ENCODE data around the gene KCND2. TPM values are rescaled to one million over a fixed set of nuclear protein-coding genes. Genes with fewer than 3 reads are reported as not detected.

KCND2 gene
- total RNA-seq, 1 experiment from 2014 or later = not detected

DNA sequence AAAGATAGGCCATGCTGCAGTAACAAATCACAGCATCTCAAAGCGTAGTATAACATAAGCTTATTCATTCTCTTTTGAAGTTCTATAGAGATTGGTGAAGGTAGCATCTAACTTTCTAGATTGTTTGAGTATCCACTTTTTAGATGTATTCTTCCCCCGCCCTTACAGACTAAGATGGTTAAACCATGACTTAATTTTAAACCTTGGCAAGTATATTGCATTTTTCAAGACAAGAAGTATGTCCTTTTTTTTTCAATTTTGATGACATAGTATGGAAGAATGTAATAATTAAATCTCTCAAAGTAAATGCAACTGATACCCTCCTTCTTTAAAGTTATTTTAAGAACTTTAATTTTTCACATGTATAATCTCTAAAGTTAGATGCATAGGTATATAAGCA, 190.0 kb downstream of the KCND2 start:
- Histone ChIP-seq H3K9me2 (replicated peaks; ENCODE audit: insufficient read depth, low read length) (no peaks in the 10 kb centered on the region), H4K20me1 (ENCODE audit: insufficient read depth, low read depth, low read length) (no peaks in the 10 kb centered on the region), H3K4me1 (ENCODE audit: low read length) (no peaks in the 10 kb centered on the region), H3K4me2 (ENCODE audit: low read depth, low read length, poor library complexity, severe bottlenecking) (no peak overlapping the region), H3K4me3 (ENCODE audit: low read length) (no peak overlapping the region), H2AFZ (ENCODE audit: low read length) (no peak overlapping the region), H3K9ac (ENCODE audit: low read length) (no peak overlapping the region), H3K79me2 (ENCODE audit: low read length) (no peaks in the 10 kb centered on the region), H3K27me3 (ENCODE audit: low read length) (no peaks in the 10 kb centered on the region), H3K9me3 (ENCODE audit: low read length) (no peaks in the 10 kb centered on the region; the same call in 1 of the 2 replicates), H3K36me3 (ENCODE audit: insufficient read depth, low read length) (no peaks in the 10 kb centered on the region), H3K27ac (ENCODE audit: low read length) (no peak overlapping the region)
- no peak for DNase-seq

DNA sequence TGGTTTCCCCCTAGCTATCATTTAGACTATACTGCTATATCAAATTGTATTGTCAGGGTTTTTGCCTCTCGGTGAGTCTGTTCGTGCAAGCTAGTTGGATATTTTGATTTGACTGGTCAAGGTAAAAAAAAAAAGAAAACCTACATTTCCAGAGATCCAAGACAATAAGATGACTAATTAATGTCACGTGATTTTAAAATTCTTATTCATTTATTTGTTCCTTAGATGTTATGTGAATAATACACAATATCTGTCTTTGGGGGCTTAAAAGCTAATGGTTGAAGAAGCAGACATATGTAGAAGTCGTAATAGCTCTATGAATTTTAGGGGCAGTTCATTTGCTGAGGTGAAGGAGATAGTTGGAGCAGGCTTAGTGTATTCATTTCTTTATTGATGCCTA, 191.1 kb downstream of the KCND2 start:
- no peak overlapping the region for H2AFZ ChIP-seq (ENCODE audit: low read length)
- H3K4me1 ChIP-seq (ENCODE audit: low read length) = no peaks in the 10 kb centered on the region
- peaks cover 4% of the 10 kb centered on the region; the same call in 1 of the 2 replicates for H3K9me3 ChIP-seq (ENCODE audit: low read length)
- H3K27ac ChIP-seq (ENCODE audit: low read length) = no peak overlapping the region
- H3K4me2 ChIP-seq (ENCODE audit: low read depth, low read length, poor library complexity, severe bottlenecking) = no peak overlapping the region
- no peaks in the 10 kb centered on the region for H3K36me3 ChIP-seq (ENCODE audit: insufficient read depth, low read length)
- H3K9me2 ChIP-seq (replicated peaks; ENCODE audit: insufficient read depth, low read length) = no peaks in the 10 kb centered on the region
- no peaks in the 10 kb centered on the region for H4K20me1 ChIP-seq (ENCODE audit: insufficient read depth, low read depth, low read length)
- H3K9ac ChIP-seq (ENCODE audit: low read length) = no peak overlapping the region
- DNase-seq = no peak
- no peaks in the 10 kb centered on the region for H3K27me3 ChIP-seq (ENCODE audit: low read length)
- H3K79me2 ChIP-seq (ENCODE audit: low read length) = no peaks in the 10 kb centered on the region
- H3K4me3 ChIP-seq (ENCODE audit: low read length) = no peak overlapping the region

DNA sequence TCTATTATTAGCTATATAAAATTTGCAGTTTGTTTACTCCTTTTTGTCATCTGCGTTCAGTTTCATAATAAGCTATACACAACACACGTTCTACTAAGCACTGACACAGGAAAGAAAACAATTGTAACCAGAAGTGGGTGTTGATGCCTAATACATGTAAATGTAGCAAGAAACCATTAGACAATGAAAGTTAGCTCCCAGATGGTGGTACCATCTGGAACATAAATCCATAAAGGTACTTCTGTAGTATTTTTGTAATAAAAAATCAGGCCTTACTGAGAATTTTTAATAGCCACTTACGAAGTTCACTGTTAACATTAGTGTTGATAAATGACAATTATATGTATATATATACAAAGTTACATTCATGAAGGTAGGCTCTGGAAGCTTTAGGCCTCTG, 194.7 kb downstream of the KCND2 start:
- Histone ChIP-seq H3K36me3 (ENCODE audit: insufficient read depth, low read length) (no peaks in the 10 kb centered on the region), H3K9ac (ENCODE audit: low read length) (no peak overlapping the region), H3K4me3 (ENCODE audit: low read length) (no peak overlapping the region), H4K20me1 (ENCODE audit: insufficient read depth, low read depth, low read length) (no peaks in the 10 kb centered on the region), H3K9me3 (ENCODE audit: low read length) (peaks cover 6% of the 10 kb centered on the region; the same call in 1 of the 2 replicates), H2AFZ (ENCODE audit: low read length) (no peak overlapping the region), H3K4me2 (ENCODE audit: low read depth, low read length, poor library complexity, severe bottlenecking) (no peak overlapping the region), H3K27ac (ENCODE audit: low read length) (no peak overlapping the region), H3K9me2 (replicated peaks; ENCODE audit: insufficient read depth, low read length) (no peaks in the 10 kb centered on the region; the same call in 1 of the 2 replicates), H3K79me2 (ENCODE audit: low read length) (no peaks in the 10 kb centered on the region), H3K4me1 (ENCODE audit: low read length) (no peaks in the 10 kb centered on the region), H3K27me3 (ENCODE audit: low read length) (no peaks in the 10 kb centered on the region)
- no peak for DNase-seq

DNA sequence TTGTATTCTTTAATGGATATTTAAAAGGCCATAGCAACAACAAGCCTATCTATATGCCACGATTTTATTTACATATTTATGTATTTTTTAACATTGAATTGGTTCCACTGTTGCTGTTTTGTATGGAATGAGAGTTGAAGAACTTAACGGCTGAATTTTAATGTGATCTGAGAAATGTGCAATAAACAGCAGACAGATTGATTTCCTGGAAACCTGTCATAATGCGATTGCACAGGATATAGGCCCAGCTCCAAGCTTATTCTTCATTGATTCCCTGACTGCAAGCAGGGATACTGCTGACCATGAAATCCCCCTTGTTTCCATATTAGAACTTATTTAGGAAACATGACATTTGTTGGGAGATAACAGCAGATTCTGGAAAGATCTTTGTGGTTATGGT, 195.6 kb downstream of the KCND2 start:
- Histone ChIP-seq H3K9ac (ENCODE audit: low read length) (no peak overlapping the region), H3K27ac (ENCODE audit: low read length) (no peak overlapping the region), H4K20me1 (ENCODE audit: insufficient read depth, low read depth, low read length) (no peaks in the 10 kb centered on the region), H2AFZ (ENCODE audit: low read length) (no peak overlapping the region), H3K79me2 (ENCODE audit: low read length) (no peaks in the 10 kb centered on the region), H3K4me3 (ENCODE audit: low read length) (no peak overlapping the region), H3K4me2 (ENCODE audit: low read depth, low read length, poor library complexity, severe bottlenecking) (no peak overlapping the region), H3K27me3 (ENCODE audit: low read length) (no peaks in the 10 kb centered on the region), H3K9me3 (ENCODE audit: low read length) (peaks cover 6% of the 10 kb centered on the region; the same call in 1 of the 2 replicates), H3K4me1 (ENCODE audit: low read length) (no peaks in the 10 kb centered on the region), H3K36me3 (ENCODE audit: insufficient read depth, low read length) (no peaks in the 10 kb centered on the region), H3K9me2 (replicated peaks; ENCODE audit: insufficient read depth, low read length) (no peaks in the 10 kb centered on the region; the same call in 1 of the 2 replicates)
- DNase-seq = no peak

DNA sequence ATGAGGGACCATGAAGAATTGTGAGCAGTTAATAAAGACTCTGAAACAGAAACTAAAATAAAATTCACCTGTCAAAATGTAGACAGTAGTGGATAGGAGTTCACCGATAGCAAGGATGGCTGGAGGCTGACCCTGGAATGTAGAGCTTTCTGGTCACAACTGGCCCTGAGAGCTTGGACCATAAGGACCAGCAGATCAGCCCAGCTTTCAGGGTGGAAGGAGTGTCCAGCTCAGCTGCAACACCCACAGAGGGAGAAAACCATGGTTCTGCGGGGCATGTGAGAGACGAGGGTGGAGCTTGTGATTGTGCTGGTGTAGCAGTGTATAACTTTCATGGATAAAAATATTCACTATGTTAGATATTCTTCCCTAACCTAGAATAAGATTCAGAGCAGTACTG, 199.9 kb downstream of the KCND2 start:
- Histone ChIP-seq H2AFZ (ENCODE audit: low read length) (no peak overlapping the region), H3K9me3 (ENCODE audit: low read length) (peaks cover 13% of the 10 kb centered on the region; the same call in 1 of the 2 replicates), H3K27ac (ENCODE audit: low read length) (no peak overlapping the region), H3K36me3 (ENCODE audit: insufficient read depth, low read length) (no peaks in the 10 kb centered on the region), H3K9ac (ENCODE audit: low read length) (no peak overlapping the region), H3K4me3 (ENCODE audit: low read length) (no peak overlapping the region), H3K4me1 (ENCODE audit: low read length) (no peaks in the 10 kb centered on the region), H4K20me1 (ENCODE audit: insufficient read depth, low read depth, low read length) (no peaks in the 10 kb centered on the region), H3K27me3 (ENCODE audit: low read length) (no peaks in the 10 kb centered on the region), H3K79me2 (ENCODE audit: low read length) (no peaks in the 10 kb centered on the region), H3K4me2 (ENCODE audit: low read depth, low read length, poor library complexity, severe bottlenecking) (no peak overlapping the region), H3K9me2 (replicated peaks; ENCODE audit: insufficient read depth, low read length) (no peaks in the 10 kb centered on the region; the same call in 1 of the 2 replicates)
- no peak for DNase-seq

DNA sequence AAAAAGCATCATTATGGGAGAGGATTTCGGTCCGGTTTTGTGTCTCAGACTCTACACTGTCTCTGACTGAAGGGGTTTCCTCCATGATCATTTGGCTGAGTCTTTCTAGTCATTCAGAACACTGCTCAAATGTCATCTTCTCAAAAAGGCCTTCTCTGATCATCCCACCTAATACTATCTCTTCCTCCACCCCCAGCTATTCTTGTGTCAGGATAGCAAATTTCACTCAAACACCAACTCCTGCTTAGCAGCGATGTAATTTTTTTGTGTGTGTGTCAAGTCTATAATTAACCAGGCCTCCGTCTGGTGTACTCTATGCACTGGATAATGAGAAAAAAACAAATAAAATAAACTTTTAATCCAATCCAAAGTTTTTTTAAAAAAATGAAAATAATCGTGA, 200.4 kb downstream of the KCND2 start:
- Histone ChIP-seq H3K9me3 (ENCODE audit: low read length) (peaks cover 13% of the 10 kb centered on the region; the same call in 1 of the 2 replicates), H2AFZ (ENCODE audit: low read length) (no peak overlapping the region), H3K27me3 (ENCODE audit: low read length) (no peaks in the 10 kb centered on the region), H3K9ac (ENCODE audit: low read length) (no peak overlapping the region), H3K79me2 (ENCODE audit: low read length) (no peaks in the 10 kb centered on the region), H3K4me3 (ENCODE audit: low read length) (no peak overlapping the region), H3K9me2 (replicated peaks; ENCODE audit: insufficient read depth, low read length) (no peaks in the 10 kb centered on the region; the same call in 1 of the 2 replicates), H3K4me2 (ENCODE audit: low read depth, low read length, poor library complexity, severe bottlenecking) (no peak overlapping the region), H3K4me1 (ENCODE audit: low read length) (no peaks in the 10 kb centered on the region), H3K27ac (ENCODE audit: low read length) (no peak overlapping the region), H3K36me3 (ENCODE audit: insufficient read depth, low read length) (no peaks in the 10 kb centered on the region), H4K20me1 (ENCODE audit: insufficient read depth, low read depth, low read length) (no peaks in the 10 kb centered on the region)
- DNase-seq = no peak

DNA sequence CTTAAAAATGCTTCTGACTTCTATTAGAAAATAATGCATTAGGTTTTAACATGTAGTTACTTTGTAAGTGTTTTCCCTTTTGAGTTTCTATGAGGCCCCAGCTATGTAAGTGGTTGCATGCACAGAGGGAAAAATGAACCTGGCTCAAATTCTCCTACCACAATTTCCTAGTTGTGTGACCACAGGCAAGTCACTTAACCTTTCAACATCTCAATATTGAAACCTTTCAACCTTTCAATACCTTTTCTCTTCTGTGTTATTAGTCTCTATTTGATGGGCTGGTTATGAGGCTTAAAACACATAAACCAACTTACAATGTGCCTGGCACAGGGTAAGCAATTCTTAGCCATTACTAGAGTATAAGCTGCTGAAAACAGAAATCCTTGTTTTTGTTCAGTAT, 203.0 kb downstream of the KCND2 start:
- Histone ChIP-seq H3K27me3 (ENCODE audit: low read length) (no peaks in the 10 kb centered on the region), H3K79me2 (ENCODE audit: low read length) (no peaks in the 10 kb centered on the region), H3K9ac (ENCODE audit: low read length) (no peak overlapping the region), H3K4me3 (ENCODE audit: low read length) (no peak overlapping the region), H3K9me3 (ENCODE audit: low read length) (peaks cover 7% of the 10 kb centered on the region; the same call in 1 of the 2 replicates), H3K4me1 (ENCODE audit: low read length) (no peaks in the 10 kb centered on the region), H3K9me2 (replicated peaks; ENCODE audit: insufficient read depth, low read length) (no peaks in the 10 kb centered on the region; the same call in 1 of the 2 replicates), H3K36me3 (ENCODE audit: insufficient read depth, low read length) (no peaks in the 10 kb centered on the region), H3K27ac (ENCODE audit: low read length) (no peak overlapping the region), H3K4me2 (ENCODE audit: low read depth, low read length, poor library complexity, severe bottlenecking) (no peak overlapping the region), H2AFZ (ENCODE audit: low read length) (no peak overlapping the region), H4K20me1 (ENCODE audit: insufficient read depth, low read depth, low read length) (no peaks in the 10 kb centered on the region)
- DNase-seq = no peak

DNA sequence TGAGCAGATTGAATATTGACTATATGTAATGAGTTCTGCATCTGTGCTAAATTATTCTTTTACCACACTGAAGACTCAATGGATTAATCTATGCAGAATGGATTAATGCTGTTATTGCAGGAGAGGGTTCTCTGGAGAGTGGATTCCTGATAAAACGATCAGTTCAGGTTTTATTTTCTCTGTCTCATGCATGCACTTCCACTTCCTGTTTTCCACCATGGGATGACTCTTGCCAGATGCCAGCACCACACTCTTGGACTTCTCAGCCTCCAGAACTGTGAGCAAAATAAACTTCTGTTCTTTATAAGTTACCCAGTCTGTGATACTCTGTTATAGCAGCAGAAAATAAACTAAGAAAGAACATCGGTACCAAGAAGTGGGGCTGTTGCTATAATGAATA, 207.5 kb downstream of the KCND2 start:
- no peak overlapping the region for H3K9ac ChIP-seq (ENCODE audit: low read length)
- DNase-seq = no peak
- no peak overlapping the region for H3K27ac ChIP-seq (ENCODE audit: low read length)
- no peaks in the 10 kb centered on the region for H3K9me2 ChIP-seq (replicated peaks; ENCODE audit: insufficient read depth, low read length)
- no peaks in the 10 kb centered on the region for H4K20me1 ChIP-seq (ENCODE audit: insufficient read depth, low read depth, low read length)
- no peak overlapping the region for H3K4me2 ChIP-seq (ENCODE audit: low read depth, low read length, poor library complexity, severe bottlenecking)
- H2AFZ ChIP-seq (ENCODE audit: low read length) = no peak overlapping the region
- no peaks in the 10 kb centered on the region for H3K79me2 ChIP-seq (ENCODE audit: low read length)
- no peaks in the 10 kb centered on the region for H3K27me3 ChIP-seq (ENCODE audit: low read length)
- H3K9me3 ChIP-seq (ENCODE audit: low read length) = peaks cover 6% of the 10 kb centered on the region
- no peaks in the 10 kb centered on the region for H3K36me3 ChIP-seq (ENCODE audit: insufficient read depth, low read length)
- H3K4me1 ChIP-seq (ENCODE audit: low read length) = no peaks in the 10 kb centered on the region
- no peak overlapping the region for H3K4me3 ChIP-seq (ENCODE audit: low read length)

DNA sequence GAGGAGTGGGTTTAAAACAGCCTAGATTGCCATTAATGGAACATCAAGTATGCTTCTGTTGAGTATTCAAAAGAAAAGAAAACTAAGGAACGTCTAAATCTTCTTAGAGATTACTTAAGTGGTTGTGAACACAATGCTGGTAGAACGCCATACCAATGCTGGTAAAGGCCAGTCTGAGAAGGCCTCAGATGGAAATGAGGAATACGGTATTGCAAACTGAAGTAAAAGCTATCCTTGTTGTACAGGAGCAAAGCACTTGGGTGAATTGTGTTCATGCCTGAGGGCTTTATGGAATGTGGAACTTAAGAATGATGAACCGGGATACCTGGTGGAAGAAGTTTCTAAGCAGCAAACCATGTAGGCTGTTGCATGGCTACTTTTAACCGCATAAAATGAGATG, 208.0 kb downstream of the KCND2 start:
- peaks cover 4% of the 10 kb centered on the region; the same call in 1 of the 2 replicates for H3K9me3 ChIP-seq (ENCODE audit: low read length)
- H2AFZ ChIP-seq (ENCODE audit: low read length) = no peak overlapping the region
- no peak overlapping the region for H3K9ac ChIP-seq (ENCODE audit: low read length)
- H3K27me3 ChIP-seq (ENCODE audit: low read length) = no peaks in the 10 kb centered on the region
- H3K4me2 ChIP-seq (ENCODE audit: low read depth, low read length, poor library complexity, severe bottlenecking) = no peak overlapping the region
- no peaks in the 10 kb centered on the region for H3K9me2 ChIP-seq (replicated peaks; ENCODE audit: insufficient read depth, low read length)
- no peak overlapping the region for H3K27ac ChIP-seq (ENCODE audit: low read length)
- no peak for DNase-seq
- no peaks in the 10 kb centered on the region for H3K36me3 ChIP-seq (ENCODE audit: insufficient read depth, low read length)
- no peaks in the 10 kb centered on the region for H3K79me2 ChIP-seq (ENCODE audit: low read length)
- no peak overlapping the region for H3K4me3 ChIP-seq (ENCODE audit: low read length)
- H4K20me1 ChIP-seq (ENCODE audit: insufficient read depth, low read depth, low read length) = no peaks in the 10 kb centered on the region
- H3K4me1 ChIP-seq (ENCODE audit: low read length) = no peaks in the 10 kb centered on the region
